IPS-11a (cell line): Measurements from ENCODE around the gene CTSL.
"Not testable (repeated sequence)": the region's sequence is repeated elsewhere in the genome, so short reads cannot be mapped to it uniquely, and the experiment has no call there.

Source experiments
- H3K4me3 ChIP-seq: one replicate; pipeline ENCODE4 v1.5.1; 2013; ENCODE audit warnings: low read depth, low read length, control low read depth

CTSL gene

GRCh38 chr9:87751868-87752267 lies 25.9 kb downstream of the CTSL start:
- no peak overlapping the region for H3K4me3 ChIP-seq

GRCh38 chr9:87753313-87753712 lies 27.4 kb downstream of the CTSL start:
- no peak overlapping the region for H3K4me3 ChIP-seq

- H3K4me3 ChIP-seq: not testable (repeated sequence)
These were observed 32.4 kb downstream of the CTSL start for GRCh38 chr9:87758330-87758729.

- not testable (repeated sequence) for H3K4me3 ChIP-seq
These were observed 34.1 kb downstream of the CTSL start for GRCh38 chr9:87759980-87760379.

GRCh38 chr9:87760529-87760928 lies 34.6 kb downstream of the CTSL start:
- no peak overlapping the region for H3K4me3 ChIP-seq

- no peak overlapping the region for H3K4me3 ChIP-seq
These were observed 37.4 kb downstream of the CTSL start for GRCh38 chr9:87763286-87763685.

GRCh38 chr9:87765521-87765920 lies 39.6 kb downstream of the CTSL start:
- H3K4me3 ChIP-seq: no peak overlapping the region

- H3K4me3 ChIP-seq: no peak overlapping the region
These were observed 40.8 kb downstream of the CTSL start for GRCh38 chr9:87766697-87767096.

GRCh38 chr9:87770616-87771315 lies 44.8 kb downstream of the CTSL start:
- no peak overlapping the region for H3K4me3 ChIP-seq

- H3K4me3 ChIP-seq: no peak overlapping the region
These were observed 45.5 kb downstream of the CTSL start for GRCh38 chr9:87771316-87772006.

- no peak overlapping the region for H3K4me3 ChIP-seq
These were observed 50.8 kb downstream of the CTSL start for GRCh38 chr9:87776481-87777379.

- no peak overlapping the region for H3K4me3 ChIP-seq
These were observed 53.1 kb downstream of the CTSL start for GRCh38 chr9:87778996-87779395.
